ENCODE results near the gene FHIT.

FHIT gene

DNA sequence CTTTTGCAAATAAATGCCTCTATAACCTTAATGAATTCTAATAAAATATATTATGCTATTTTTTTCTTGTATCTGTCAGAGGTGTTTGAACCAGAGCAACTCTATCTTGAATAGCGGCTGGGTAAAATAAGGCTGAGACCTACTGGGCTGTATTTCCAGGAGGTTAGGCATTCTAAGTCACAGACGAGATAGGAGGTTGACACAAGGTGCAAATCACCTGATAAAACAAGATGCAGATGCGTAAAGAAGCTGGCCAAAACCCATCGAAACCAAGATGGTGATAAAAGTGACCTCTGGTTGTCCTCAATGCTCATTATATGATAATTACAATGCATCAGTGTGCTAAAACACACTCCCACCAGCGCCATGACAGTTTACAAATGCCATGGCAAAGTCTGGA, 990.7 kb downstream of the FHIT start:
- no peak for DNase-seq

DNA sequence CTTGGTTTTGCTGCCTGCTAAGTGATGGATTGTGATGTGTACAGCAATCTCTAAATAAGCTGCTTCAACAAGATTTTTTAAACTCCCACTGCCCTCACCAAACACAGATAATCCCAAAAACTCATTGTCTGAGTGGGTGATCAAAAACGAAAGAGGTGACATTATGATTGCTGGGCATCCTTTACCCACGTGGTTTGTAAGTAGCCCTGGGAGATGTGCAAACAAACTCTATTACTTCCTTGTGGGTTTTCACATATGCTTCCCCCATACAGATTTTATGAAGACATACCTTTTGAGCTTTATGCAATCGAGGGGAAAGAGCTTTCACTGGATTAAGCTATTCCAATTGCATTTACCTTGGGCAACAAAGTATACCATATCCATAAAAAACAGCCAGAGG, 1000.4 kb downstream of the FHIT start:
- no peak for DNase-seq

DNA sequence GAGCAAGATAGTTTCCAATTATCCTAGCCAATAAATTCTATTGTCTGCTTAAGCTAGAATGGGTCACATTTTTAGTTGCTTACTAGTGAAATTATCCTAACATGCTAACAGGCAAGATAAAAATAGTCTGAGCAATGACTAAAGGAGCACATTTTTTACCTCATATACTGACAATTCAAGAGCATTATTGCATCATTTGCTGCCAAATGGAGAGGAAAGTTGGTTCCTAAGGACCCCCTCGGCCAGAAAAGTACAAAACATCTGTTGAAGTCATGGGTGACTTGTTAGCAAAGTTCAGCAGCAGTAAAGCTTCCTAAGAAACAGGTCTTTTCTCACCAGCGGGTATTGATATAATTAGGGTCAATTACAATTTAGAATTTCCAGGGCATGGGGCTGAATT, 1001.0 kb downstream of the FHIT start:
- no peak for DNase-seq

DNA sequence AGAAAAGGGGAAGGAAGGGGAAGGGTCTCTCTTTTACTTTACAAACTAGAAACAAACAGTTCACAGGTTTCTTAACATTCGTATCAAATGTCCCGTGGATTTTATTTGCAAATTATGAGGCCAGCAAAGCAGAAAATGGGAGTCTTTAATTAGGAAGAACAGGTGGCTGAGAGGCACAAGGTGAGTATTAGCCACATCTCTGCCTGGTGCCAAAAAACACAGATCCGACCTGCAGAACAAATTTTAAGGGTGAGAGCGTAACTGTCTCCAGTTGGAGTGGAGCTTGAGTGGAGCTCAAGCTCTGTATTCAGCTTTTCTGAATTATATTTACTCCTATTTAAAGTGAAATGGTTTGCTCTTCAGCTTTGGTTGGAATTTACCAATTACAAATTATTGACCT, 1004.9 kb downstream of the FHIT start:
- no peak for DNase-seq

DNA sequence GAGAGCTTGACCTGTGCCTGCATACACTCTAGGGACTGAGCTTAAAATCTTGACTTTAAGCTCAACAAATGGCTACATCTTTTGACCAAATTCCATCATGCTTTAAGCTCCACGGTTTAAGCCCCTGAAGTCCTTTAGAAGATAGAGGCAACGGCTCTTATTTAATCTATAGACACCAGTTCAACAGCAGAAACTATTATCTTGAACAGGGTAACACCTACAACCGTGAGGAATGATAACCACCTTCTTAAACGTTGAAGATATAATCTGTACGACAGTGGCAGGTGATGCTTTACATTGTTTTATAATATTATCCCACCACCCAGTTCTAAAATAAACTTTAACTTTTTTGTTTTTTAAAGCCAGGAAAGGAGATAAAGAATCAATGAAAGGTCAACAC, 1007.8 kb downstream of the FHIT start:
- DNase-seq = no peak

DNA sequence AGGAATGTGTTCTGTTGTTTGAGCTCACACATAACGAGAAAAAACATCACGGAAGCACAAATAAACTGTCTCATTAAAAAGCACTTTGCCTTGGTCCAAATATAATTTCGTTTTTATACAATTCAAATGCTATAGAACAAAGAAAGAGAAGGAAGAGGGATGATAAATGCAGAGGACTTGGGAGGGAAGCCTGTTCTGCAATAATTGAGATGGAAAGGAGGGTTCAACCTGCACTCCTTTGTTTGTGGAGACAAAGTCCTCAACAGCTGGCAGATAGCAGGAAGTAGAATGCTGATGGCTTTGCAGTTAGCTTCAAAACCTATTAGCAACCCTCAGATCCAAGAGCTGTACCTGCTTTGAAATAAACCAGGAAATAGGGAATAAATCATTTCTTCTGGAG, 1010.8 kb downstream of the FHIT start:
- DNase-seq = no peak

DNA sequence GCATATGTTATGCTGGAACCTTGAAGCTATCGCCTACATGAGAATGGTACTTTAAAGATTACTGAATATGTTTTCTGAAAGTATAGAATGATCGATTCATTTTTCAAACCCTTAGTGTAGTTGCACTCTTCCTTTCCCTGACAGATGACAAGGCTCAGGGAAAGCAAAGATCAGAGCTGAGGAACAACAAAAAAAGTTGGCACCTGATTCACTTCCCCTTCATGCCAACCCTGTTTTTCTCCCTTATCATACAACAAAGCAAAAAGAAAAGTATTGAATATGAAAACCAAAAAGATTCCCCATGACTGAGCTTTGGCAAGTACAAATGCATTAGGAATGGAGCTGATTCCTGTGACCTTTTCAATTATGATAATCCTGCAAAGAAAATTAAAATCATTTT, 1012.7 kb downstream of the FHIT start:
- no peak for DNase-seq

DNA sequence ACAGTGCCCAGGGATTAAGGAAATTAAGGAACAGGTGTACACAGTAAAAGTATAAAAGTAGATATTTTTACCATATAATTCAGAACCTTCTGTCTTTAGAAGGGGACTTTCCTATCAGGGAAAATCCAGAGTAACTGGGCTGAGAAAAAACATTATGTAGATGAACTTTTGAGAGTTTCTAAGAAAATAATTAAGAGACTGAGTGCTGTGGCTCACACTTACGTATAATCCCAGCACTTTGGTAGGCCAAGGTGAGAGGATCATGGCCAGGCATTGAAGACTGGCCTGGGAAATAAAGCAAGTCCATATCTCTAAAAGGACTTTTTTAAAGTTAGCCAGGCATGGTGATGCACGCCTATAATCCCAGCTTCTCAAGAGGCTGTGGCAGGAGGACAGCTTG, 1021.8 kb downstream of the FHIT start:
- no peak for DNase-seq

DNA sequence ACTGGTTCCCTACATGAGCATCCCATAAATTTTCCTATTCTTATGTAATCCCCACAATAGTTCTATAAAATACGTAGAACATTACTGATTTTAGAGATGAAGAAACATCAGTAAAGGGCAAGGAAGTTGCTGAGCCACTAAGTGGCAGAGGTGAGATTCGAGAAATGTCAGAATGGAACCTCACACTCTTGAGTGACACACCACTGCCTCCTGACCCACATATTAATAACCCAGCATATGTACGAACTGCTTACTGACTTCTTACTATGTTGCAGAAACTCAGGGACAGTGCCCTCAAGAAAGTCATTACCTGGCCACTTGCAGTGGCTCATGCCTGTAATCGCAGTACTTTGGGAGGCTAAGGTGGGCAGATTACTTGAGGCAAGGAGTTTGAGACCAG, 1022.4 kb downstream of the FHIT start:
- no peak for DNase-seq

DNA sequence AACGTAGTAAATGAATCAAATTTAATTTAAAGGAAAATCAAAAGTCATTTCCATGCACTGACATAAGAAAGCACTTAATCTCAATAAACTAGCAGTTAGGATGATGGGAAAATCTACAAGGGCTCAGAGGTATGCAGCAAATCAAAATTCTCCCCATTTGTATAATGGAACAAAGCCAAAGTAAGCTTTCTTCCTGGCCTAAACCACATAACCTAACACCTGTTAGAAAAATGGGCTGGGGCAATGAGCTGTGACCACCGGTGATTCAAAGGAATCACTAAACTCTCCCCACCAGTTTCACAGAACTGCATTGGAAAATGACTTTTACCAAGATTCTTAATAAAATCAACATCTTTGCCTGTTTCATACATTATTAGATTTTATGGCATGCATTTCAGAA, 1024.3 kb downstream of the FHIT start:
- no peak for DNase-seq

DNA sequence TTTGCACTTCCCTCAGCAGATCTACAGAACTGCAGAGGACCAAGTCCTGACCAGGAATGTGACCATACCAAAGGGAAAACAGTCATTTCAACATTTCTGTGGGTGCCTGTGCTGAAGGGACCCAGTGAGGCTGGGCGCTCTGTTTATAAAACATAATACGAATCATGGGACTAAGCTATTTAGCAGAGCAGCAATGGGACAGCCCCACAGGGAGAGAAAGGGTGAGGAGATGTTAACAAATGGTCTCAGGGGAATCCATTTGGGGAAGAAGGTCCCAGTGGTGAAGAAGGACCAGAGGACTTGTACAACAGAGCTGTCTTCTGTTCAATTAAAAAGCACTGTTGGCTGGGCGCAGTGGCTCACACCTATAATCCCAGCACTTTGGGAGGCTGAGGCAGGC, 1025.4 kb downstream of the FHIT start:
- no peak for DNase-seq

DNA sequence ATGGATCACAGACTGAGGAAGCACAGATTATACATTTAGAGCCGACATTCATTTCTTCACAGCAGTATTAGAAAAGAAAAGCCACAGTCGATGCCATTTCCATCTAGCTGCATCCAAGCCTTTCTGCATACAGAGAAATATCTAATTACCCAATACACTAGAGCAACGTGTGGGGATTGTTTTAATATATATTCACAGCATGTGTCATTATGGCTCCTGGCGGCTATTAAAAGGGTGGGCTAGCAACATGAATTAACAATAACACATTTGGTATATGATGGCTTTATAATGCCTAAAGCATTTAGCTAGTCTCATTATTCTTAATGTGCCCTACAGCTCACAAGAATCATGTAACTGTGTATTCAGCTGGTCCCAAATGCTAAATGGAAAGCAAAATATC, 1030.5 kb downstream of the FHIT start:
- no peak for DNase-seq

DNA sequence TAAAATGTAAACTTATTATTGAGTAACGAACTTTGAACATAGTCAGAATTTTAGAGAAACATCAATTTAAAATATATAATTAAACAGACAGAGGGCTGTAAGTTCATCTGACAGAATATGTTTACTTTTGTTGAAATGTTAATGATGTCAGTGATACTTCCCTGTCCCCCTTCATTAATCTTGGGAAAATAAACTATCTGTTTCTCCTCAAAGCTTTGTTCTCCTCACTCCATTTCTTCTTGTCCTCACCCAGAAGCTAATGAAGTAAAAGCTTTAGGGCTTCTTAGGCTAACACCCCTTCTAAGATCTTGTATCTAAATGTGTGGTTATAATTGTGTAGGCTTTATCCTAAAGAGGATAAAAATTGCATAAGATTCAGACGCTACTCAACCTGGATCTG, 1031.8 kb downstream of the FHIT start:
- DNase-seq = no peak

DNA sequence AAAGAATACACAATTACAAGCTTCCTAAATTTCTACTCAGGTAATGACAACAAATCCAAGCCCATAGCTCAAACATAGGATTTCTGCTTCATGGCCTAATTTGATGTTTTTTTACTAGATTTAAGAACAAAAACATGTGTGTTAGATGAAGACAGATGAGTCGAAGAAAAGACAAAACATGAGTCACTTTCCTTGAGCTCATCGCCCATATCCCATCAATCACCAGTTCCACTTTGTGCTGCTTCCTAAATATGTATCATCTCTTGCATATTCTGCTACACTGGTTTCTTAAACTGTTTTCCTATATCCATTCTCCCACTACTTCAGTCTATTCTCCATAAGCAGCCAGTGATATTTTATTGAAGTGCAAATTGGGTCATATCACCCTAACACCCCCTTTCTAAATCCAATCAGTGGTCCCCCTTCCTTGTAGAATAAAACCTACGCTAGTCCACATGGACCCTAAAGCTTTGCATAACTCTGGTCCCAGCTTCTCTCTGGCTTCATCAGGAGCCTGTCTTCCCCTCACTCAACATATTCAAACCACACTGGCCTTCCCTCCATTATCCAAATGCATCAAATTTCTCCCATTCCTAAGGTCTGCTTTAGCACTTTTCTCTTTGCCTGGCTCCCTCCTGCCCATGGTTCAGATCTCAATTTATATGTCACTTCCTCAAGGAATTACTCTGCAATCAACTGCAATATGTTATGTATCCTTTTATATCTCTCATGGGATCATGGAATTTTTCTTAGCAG, 1033.9 kb downstream of the FHIT start:
- DNase-seq = no peak

DNA sequence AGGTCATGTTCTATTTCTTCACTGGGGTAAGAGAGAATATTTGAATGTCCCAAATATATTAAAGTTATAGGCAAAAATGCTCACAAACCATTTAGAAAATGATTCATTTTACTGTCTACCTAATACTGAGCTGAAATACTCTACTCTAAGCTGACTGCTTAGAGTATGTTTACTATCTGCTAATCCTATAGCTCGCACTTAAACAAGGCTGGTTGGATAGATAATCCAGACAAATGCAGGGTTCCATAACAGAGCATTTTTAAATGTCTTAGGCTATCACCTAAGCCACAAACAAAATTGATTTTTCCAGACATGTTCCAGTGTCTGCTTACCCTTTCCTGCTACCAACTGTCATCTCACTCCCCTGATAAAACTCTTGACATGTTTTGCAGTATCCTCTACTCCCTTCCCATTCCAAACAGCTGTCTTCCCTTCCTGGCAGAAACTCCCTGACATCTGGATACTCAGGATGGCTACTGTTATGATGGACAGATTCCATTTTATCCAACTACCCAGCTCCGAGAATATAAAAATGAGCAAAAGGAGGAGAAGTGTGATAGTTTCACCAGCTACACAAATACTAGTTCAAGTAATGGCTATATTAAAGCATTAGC, 1034.7 kb downstream of the FHIT start:
- no peak for DNase-seq

DNA sequence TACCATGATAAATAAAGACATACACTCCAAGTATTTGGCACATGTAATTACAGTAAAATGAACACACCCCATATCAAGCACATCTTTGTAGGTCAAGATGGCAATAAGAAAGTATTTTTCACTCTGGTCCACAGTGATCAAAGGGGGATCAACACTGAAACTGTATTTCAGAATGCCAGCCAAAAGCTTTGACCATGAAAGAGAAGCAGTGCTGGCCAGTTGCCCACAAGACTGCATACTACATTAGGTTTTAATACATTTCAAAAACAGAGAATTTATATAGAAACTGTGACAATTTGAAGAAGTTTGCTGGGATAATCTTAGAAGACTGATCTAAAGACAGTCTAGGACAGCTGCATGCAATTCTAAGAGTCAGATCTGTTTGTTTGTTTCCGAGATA, 1035.3 kb downstream of the FHIT start:
- DNase-seq = peak; percentile 17

DNA sequence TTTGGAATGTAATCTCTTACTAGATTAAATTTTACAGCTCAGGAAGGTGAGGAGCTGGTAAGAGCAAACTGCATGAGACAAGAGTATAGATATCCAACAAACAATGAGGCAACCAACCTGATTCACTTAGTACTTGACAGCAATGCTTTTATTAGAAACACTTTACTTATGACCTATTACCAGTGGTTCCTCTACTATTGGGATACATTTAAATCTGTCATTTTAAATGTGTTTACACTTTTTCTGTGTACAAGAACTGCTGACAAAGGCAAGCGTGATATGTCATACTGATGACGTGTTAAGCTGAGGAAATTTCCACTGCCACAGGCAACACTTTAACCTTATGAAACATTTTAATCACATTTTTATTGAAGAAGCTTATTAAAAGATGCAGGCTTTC, 1043.3 kb downstream of the FHIT start:
- no peak for DNase-seq

DNA sequence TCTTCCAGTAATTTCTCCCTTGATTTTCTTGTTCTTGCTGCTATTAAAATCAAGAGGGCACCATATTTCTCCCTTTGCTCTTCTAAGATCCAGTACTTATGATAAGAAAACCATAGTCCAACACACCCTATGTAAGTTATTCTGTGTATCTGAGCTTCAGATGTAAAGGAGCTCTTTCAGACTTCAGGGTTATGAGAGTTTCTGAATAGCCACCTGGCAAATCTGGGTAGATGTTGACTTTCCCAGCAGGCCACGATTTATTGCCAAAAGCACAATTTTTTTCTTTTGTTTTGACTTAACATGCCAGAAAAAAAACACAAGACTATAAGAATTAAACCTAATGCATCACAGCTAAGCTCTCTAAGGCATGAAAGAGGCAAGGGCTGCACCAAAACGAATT, 1045.0 kb downstream of the FHIT start:
- no peak for DNase-seq

DNA sequence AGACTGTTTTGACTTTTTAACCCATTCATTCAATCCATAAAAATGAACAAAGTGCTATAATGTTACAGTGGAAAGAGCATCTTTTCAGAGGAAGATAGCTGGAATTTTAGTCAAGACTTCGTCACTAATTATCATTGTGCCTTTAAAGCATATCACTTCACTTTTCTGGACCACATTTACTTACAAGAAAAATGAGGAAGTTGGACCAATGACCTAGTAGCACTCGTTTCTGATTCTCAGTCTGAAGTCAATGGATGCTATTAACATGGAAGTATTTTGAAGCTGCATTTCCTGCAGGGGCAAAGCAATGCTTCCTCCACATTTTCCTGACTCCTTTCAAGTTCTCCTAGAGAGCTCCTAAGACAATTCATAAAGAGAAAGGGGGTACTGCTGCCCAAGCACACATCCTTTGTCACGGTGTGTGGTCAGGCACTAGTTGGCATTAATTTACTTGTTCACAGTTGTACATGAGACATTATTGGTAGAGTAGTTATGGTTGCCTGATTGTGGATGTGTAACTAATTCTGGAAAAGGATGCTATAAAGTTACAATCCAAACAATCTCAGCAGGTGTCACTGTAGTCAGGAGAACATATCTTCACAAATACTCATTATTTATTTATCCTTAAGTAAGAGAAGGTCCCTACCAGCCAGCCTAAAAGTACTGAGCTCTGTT, 1049.1 kb downstream of the FHIT start:
- DNase-seq = no peak

DNA sequence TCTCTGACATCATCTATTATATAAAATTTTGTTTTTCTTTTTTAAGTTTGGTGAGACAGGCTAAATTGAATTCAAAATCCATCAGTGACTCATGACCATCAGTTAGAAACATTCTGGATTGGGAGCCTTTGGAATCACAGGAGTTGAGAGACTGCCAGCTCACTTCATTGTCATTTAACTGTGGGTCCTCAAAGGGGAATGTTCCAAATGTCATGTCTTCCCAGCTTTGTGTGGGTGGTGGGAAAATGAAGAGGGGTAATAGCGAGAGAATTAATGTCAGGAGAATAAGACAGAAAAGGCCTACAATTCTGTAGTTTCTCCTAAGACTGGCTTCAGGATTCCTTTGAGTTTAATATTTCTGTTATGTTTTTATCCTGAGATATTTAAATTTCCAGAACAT, 1051.9 kb downstream of the FHIT start:
- DNase-seq = no peak

DNA sequence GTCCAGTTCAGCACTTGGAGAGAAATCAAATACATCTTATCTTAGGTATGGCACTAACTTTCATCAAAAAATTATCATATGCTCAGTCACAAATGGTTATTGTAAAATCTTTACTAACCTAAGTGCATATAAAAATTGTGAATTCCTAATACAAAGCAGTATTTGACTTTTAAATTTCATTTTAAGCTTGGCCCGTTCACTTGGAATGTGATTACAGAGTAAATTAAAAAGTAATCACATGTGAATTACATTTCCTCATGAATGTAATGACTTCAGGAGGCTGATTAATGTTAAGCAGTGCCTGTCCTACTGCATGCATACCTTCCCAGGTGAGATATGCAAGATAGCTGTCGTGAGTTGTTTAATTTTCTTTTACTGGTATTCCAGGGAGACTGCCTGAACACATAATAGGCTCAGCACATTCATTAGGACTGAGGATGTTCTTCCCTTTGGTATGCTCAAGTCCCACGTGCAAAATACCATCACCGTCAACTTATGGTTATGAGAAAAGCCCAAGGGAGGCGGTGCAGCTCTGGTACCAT, 1053.0 kb downstream of the FHIT start:
- no peak for DNase-seq

DNA sequence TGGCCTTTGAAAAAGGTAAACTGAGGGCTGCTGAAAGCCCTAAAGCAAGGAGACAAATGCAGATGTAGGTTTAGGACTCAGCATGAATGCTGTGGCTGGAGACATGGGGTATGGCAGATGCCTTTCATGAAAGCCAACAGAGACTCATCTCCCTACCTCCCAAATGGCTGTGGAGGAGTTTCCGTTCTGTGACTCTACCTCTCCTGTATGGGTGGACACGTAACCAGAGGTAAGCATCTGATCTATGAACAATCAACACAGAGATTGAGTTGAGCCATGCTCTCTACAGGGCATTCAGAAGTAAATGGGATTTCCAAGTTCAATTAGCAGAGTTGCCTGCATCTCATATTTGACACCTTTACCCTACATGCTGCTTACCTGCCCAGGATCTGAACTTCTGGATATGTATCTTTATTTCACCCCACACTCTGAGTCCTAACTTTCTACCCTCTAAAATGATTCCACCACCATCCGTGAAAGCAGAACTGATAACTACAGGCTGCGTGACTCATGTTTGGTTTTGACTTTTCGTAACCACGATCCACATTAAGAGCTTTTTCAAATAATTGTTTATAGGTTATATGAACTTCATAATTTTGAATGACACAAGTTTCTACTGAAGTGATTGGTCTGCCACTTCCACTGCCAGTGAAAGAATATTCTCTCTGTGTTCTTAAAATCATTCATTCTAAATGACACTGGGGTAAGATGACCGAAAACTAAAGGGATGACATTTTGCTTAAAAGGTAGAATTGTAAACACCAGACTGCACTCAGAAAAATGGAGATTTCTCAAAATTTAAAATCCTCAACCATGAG, 1058.7 kb downstream of the FHIT start:
- no peak for DNase-seq

DNA sequence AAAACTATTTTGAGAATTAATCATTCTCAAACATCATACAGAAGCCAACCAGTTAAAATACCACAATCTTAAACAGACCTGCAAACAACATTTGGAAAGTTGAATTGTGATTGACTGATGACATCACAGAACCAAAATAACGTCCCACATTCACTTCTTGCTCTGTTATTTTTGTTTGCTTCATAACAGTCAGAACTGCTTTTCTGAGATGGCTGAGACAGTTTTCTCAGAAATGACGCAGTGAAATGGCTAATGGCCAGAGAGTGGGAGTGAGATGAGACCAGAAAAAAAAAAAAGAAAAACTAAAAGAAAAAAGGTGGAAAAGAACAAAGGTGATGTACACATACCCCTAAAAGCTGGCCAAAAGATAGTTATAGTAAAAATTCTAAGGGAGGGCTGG, 1061.2 kb downstream of the FHIT start:
- DNase-seq = no peak
